HCT116 (cell line): ENCODE results near the gene IQCH. TPM values are rescaled to one million over a fixed set of nuclear protein-coding genes. Genes with fewer than 3 reads are reported as not detected.

Source experiments
- ATAC-seq: fragments of 200-7000 bp; cut with Tn5 transposase; 2 replicates; pipeline ENCODE4 v1.9.1; 2020; ENCODE audit warnings: mild to moderate bottlenecking, moderate library complexity
- BruUV-seq: library from RNA; stranded (reverse); fragments of 400-500 nt; replicated peaks from 2 replicates; lab custom pipeline; 2021; lab: Mats Ljungman, UMichigan
- CTCF ChIA-PET: fragments of 300-600 bp; sonication (Branson Sonifier 250); formaldehyde crosslinking; loops from one replicate; lab custom pipeline; 2021; ENCODE audit warnings: antibody characterized with exemption; lab: Charles Lee
- POLR2A ChIA-PET: fragments of 300-600, 350-600 bp; sonication (Branson Sonifier 250); formaldehyde crosslinking; loops from one replicate; lab custom pipeline; 2021; ENCODE audit warnings: antibody characterized with exemption; lab: Charles Lee
- RAD21 ChIA-PET, 2 experiments: fragments of 300-600 bp; sonication (Branson Sonifier 250); formaldehyde crosslinking; loops; one replicate each; lab custom pipeline; 2023; ENCODE audit warnings: low total read pairs in 2 of 2; ENCODE audit not compliant: uncharacterized antibody in 2 of 2, unreplicated experiment in 2 of 2, low non-redundant PET in 1 of 2; lab: Charles Lee
- DNase-seq: peaks from one replicate; pipeline ENCODE4 v3.0.0-alpha.2; 2010; ENCODE audit warnings: low read depth, low spot score
- H2AFZ ChIP-seq: fragments of 200-600 bp; shearing (Covaris generic), sonication (generic); 2 replicates; pipeline ENCODE4 v1.6.1; 2017; ENCODE audit warnings: low read depth, mixed run types, mixed read lengths, antibody characterized with exemption, low read length; ENCODE audit not compliant: poor library complexity, severe bottlenecking
- H3K27ac ChIP-seq: 2 replicates; pipeline ENCODE4 v1.5.1; 2012; ENCODE audit warnings: low read depth, low read length
- H3K27me3 ChIP-seq: fragments of 200-600 bp; sonication (generic); 2 replicates; pipeline ENCODE4 v1.6.1; 2016; ENCODE audit warnings: mixed run types, low read length, mixed read lengths; ENCODE audit not compliant: insufficient read depth
- H3K36me3 ChIP-seq, 2 experiments: fragments of 200-500 bp in 1 of 2; fragments of 200-600 bp in 1 of 2; sonication (Bioruptor generic) in 1 of 2; sonication (generic) in 1 of 2; 2 replicates each; pipeline versions ENCODE4 v1.5.1 to v1.6.1; 2014 to 2016; ENCODE audit warnings: low read length in 2 of 2, inconsistent platforms in 1 of 2, mixed read lengths in 1 of 2, mixed run types in 1 of 2; ENCODE audit not compliant: insufficient read depth in 2 of 2, control insufficient read depth in 1 of 2
- H3K4me1 ChIP-seq, 2 experiments: fragments of 200-600 bp in 1 of 2; sonication (generic) in 1 of 2; 2 replicates each; pipeline versions ENCODE4 v1.5.1 to v1.6.1; 2012 to 2017; ENCODE audit warnings: low read length in 2 of 2, inconsistent platforms in 1 of 2, mild to moderate bottlenecking in 1 of 2, mixed read lengths in 1 of 2, mixed run types in 1 of 2, moderate library complexity in 1 of 2; ENCODE audit not compliant: insufficient read depth in 2 of 2, control insufficient read depth in 1 of 2
- H3K4me2 ChIP-seq: fragments of 200-600 bp; sonication (generic); 2 replicates; pipeline ENCODE4 v1.6.1; 2017; ENCODE audit warnings: mixed run types, low read length, mixed read lengths
- H3K4me3 ChIP-seq, 2 experiments: fragments of 200-600 bp in 1 of 2; sonication (generic) in 1 of 2; replicated peaks in 1 of 2; 2 replicates each; pipeline ENCODE4 v1.5.1; 2011 to 2016; ENCODE audit warnings: low read length in 2 of 2, control low read depth in 1 of 2, low read depth in 1 of 2, mild to moderate bottlenecking in 1 of 2, mixed read lengths in 1 of 2, mixed run types in 1 of 2
- H3K79me2 ChIP-seq: fragments of 200-600 bp; sonication (generic); 2 replicates; pipeline ENCODE4 v1.6.1; 2017; ENCODE audit warnings: mild to moderate bottlenecking, mixed run types, low read length, moderate library complexity, mixed read lengths; ENCODE audit not compliant: insufficient read depth
- H3K9ac ChIP-seq: fragments of 200-600 bp; sonication (generic); 2 replicates; pipeline ENCODE4 v1.6.1; 2016; ENCODE audit warnings: low read length, mixed read lengths
- H3K9me2 ChIP-seq: fragments of 200-600 bp; sonication (generic), shearing (Covaris generic); 2 replicates; pipeline ENCODE4 v1.6.1; 2017; ENCODE audit warnings: mixed run types, mild to moderate bottlenecking, moderate library complexity; ENCODE audit not compliant: insufficient read depth
- H3K9me3 ChIP-seq, 2 experiments: fragments of 200-500 bp in 1 of 2; fragments of 200-600 bp in 1 of 2; sonication (Bioruptor generic) in 1 of 2; sonication (generic) in 1 of 2; 2 replicates each; pipeline ENCODE4 v1.6.1; 2014 to 2017; ENCODE audit warnings: low read length in 2 of 2, mixed read lengths in 2 of 2, inconsistent platforms in 1 of 2, low read depth in 1 of 2, mild to moderate bottlenecking in 1 of 2, mixed run types in 1 of 2, moderate library complexity in 1 of 2; ENCODE audit not compliant: control insufficient read depth in 1 of 2, insufficient read depth in 1 of 2
- H4K20me1 ChIP-seq: fragments of 200-600 bp; sonication (generic), shearing (Covaris generic); 2 replicates; pipeline ENCODE4 v1.6.1; 2017; ENCODE audit warnings: mixed run types, mild to moderate bottlenecking, moderate library complexity; ENCODE audit not compliant: insufficient read depth
- ATF3 ChIP-seq: IDR thresholded peaks from 2 replicates; pipeline ENCODE4 v1.6.1; 2012
- CBX3 ChIP-seq: IDR thresholded peaks from 2 replicates; pipeline ENCODE4 v1.6.1; 2012; ENCODE audit warnings: low read depth
- CEBPB ChIP-seq: IDR thresholded peaks from 2 replicates; pipeline ENCODE4 v1.6.1; 2012; ENCODE audit warnings: low read depth
- EGR1 ChIP-seq: IDR thresholded peaks from 2 replicates; pipeline ENCODE4 v1.6.1; 2012; ENCODE audit warnings: low read depth
- ELF1 ChIP-seq: IDR thresholded peaks from 2 replicates; pipeline ENCODE4 v1.6.1; 2012; ENCODE audit warnings: low read depth, borderline replicate concordance
- EZH2 ChIP-seq: fragments of 200-600 bp; sonication (generic); IDR thresholded peaks from 2 replicates; pipeline ENCODE4 v1.6.1; 2017; ENCODE audit warnings: antibody characterized with exemption, mixed run types
- FOSL1 ChIP-seq: IDR thresholded peaks from 2 replicates; pipeline ENCODE4 v1.6.1; 2012; ENCODE audit warnings: low read depth
- JUND ChIP-seq: IDR thresholded peaks from 2 replicates; pipeline ENCODE4 v1.6.1; 2012
- MAX ChIP-seq: IDR thresholded peaks from 2 replicates; pipeline ENCODE4 v1.6.1; 2012
- POLR2AphosphoS5 ChIP-seq: IDR thresholded peaks from 2 replicates; pipeline ENCODE4 v1.6.1; 2011; ENCODE audit warnings: mild to moderate bottlenecking, low read depth, low read length, moderate library complexity
- RAD21 ChIP-seq: IDR thresholded peaks from 2 replicates; pipeline ENCODE4 v1.6.1; 2012; ENCODE audit warnings: low read depth, mild to moderate bottlenecking
- SIN3A ChIP-seq: IDR thresholded peaks from 2 replicates; pipeline ENCODE4 v1.6.1; 2012; ENCODE audit warnings: low read depth
- SP1 ChIP-seq: IDR thresholded peaks from 2 replicates; pipeline ENCODE4 v1.6.1; 2012; ENCODE audit warnings: low read depth
- SRF ChIP-seq: IDR thresholded peaks from 2 replicates; pipeline ENCODE4 v1.6.1; 2012; ENCODE audit warnings: low read depth
- TCF7L2 ChIP-seq: IDR thresholded peaks from 2 replicates; pipeline ENCODE4 v1.7.0; 2011; ENCODE audit warnings: borderline replicate concordance, inconsistent platforms; ENCODE audit not compliant: insufficient read depth, insufficient read length; ENCODE audit errors: extremely low read depth
- ZBTB33 ChIP-seq: IDR thresholded peaks from 2 replicates; pipeline ENCODE4 v1.6.1; 2011; ENCODE audit warnings: mild to moderate bottlenecking, low read length, moderate library complexity; ENCODE audit not compliant: insufficient replicate concordance; ENCODE audit errors: extremely low read depth
- ZFX ChIP-seq: fragments of 450-650 bp; IDR thresholded peaks from 2 replicates; pipeline ENCODE4 v1.6.1; 2017
- ZNF274 ChIP-seq: fragments of 200-500 bp; sonication (Bioruptor generic); IDR thresholded peaks from 2 replicates; pipeline ENCODE4 v1.6.1; 2014; ENCODE audit warnings: mild to moderate bottlenecking, low read depth, low read length, inconsistent platforms
- intact Hi-C: fragments of 100-400 bp; cut with micrococcal nuclease; formaldehyde crosslinking; loops from 2 replicates; pipeline ENCODE4 v1.10.0; 2022
- total RNA-seq: library from RNA; stranded (reverse); gene quantifications from one replicate; pipeline ENCODE4 v1.2.1, GENCODE V29; 2021; ENCODE audit not compliant: unreplicated experiment
- TF ChIP-seq, protein P1 (sequence below): IDR thresholded peaks from 2 replicates; pipeline ENCODE4 v1.6.1; 2012; ENCODE audit warnings: low read depth
- TF ChIP-seq, protein P2 (sequence below), 3 experiments: fragments of 200-600 bp in 1 of 3; sonication (generic) in 1 of 3; IDR thresholded peaks in 2 of 3; conservative IDR thresholded peaks in 1 of 3; 2 replicates each; pipeline ENCODE4 v1.5.1; 2012 to 2017; ENCODE audit warnings: low read depth in 2 of 3, low read length in 2 of 3, antibody characterized with exemption in 1 of 3, borderline replicate concordance in 1 of 3, control low read depth in 1 of 3, mild to moderate bottlenecking in 1 of 3, mixed read lengths in 1 of 3, mixed run types in 1 of 3, moderate library complexity in 1 of 3; ENCODE audit not compliant: insufficient read depth in 1 of 3

IQCH gene
- total RNA-seq, 1 experiment from 2014 or later, result 4.6 TPM

- Histone ChIP-seq H3K4me1 (no peaks in the 10 kb centered on the region), H3K9me2 (no peaks in the 10 kb centered on the region; the same call in 1 of the 2 replicates), H4K20me1 (no peaks in the 10 kb centered on the region), H3K27me3 (no peaks in the 10 kb centered on the region), H3K9me3 (no peaks in the 10 kb centered on the region), H2AFZ (no peak overlapping the region), H3K4me3 (no peak overlapping the region), H3K79me2 (no peaks in the 10 kb centered on the region), H3K4me2 (no peak overlapping the region), H3K9ac (no peak overlapping the region), H3K36me3 (no peaks in the 10 kb centered on the region), H3K27ac (no peak overlapping the region)
- ChIA-PET POLR2A (no interaction called here), CTCF (no interaction called here), RAD21 (no interaction called here)
- DNase-seq (no peak), ATAC-seq (no peak)
- intact Hi-C loops, result no loop called here
- no TSS peak for BruUV-seq
- TF ChIP-seq SP1, result no peak
- no peak for TF ChIP-seq ATF3
- TF ChIP-seq CEBPB, result no peak
- no peak for TF ChIP-seq MAX
- TF ChIP-seq JUND, result no peak
- TF ChIP-seq ZNF274, result no peak
- TF ChIP-seq, protein P1, sequence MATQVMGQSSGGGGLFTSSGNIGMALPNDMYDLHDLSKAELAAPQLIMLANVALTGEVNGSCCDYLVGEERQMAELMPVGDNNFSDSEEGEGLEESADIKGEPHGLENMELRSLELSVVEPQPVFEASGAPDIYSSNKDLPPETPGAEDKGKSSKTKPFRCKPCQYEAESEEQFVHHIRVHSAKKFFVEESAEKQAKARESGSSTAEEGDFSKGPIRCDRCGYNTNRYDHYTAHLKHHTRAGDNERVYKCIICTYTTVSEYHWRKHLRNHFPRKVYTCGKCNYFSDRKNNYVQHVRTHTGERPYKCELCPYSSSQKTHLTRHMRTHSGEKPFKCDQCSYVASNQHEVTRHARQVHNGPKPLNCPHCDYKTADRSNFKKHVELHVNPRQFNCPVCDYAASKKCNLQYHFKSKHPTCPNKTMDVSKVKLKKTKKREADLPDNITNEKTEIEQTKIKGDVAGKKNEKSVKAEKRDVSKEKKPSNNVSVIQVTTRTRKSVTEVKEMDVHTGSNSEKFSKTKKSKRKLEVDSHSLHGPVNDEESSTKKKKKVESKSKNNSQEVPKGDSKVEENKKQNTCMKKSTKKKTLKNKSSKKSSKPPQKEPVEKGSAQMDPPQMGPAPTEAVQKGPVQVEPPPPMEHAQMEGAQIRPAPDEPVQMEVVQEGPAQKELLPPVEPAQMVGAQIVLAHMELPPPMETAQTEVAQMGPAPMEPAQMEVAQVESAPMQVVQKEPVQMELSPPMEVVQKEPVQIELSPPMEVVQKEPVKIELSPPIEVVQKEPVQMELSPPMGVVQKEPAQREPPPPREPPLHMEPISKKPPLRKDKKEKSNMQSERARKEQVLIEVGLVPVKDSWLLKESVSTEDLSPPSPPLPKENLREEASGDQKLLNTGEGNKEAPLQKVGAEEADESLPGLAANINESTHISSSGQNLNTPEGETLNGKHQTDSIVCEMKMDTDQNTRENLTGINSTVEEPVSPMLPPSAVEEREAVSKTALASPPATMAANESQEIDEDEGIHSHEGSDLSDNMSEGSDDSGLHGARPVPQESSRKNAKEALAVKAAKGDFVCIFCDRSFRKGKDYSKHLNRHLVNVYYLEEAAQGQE, result no peak
- no peak for TF ChIP-seq TCF7L2
- TF ChIP-seq SIN3A, result no peak
- no peak for TF ChIP-seq FOSL1
- TF ChIP-seq CBX3, result no peak
- TF ChIP-seq SRF, result no peak
- no peak for TF ChIP-seq ZFX
- TF ChIP-seq, protein P2, sequence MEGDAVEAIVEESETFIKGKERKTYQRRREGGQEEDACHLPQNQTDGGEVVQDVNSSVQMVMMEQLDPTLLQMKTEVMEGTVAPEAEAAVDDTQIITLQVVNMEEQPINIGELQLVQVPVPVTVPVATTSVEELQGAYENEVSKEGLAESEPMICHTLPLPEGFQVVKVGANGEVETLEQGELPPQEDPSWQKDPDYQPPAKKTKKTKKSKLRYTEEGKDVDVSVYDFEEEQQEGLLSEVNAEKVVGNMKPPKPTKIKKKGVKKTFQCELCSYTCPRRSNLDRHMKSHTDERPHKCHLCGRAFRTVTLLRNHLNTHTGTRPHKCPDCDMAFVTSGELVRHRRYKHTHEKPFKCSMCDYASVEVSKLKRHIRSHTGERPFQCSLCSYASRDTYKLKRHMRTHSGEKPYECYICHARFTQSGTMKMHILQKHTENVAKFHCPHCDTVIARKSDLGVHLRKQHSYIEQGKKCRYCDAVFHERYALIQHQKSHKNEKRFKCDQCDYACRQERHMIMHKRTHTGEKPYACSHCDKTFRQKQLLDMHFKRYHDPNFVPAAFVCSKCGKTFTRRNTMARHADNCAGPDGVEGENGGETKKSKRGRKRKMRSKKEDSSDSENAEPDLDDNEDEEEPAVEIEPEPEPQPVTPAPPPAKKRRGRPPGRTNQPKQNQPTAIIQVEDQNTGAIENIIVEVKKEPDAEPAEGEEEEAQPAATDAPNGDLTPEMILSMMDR (IDR thresholded peaks at IDR 0.05 in 2 of 3, conservative IDR thresholded peaks at IDR 0.05 in 1 of 3; ENCODE audit: borderline replicate concordance in 1 of 3, insufficient read depth in 1 of 3, low read depth in 2 of 3, low read length in 2 of 3), result no peak
- TF ChIP-seq EZH2, result no peak
- no peak for TF ChIP-seq RAD21
- TF ChIP-seq ZBTB33, result no peak
- TF ChIP-seq ELF1, result no peak
- no peak for TF ChIP-seq POLR2AphosphoS5
- TF ChIP-seq EGR1, result no peak
Observed at GRCh38 chr15:67366904-67367303, 112.3 kb downstream of the IQCH start.
